ENCODE data around the gene IFNGR1.
A peak's percentile ranks its signal among the peaks of the same experiment; 100 is the strongest.
"Not testable (repeated sequence)": the region's sequence is repeated elsewhere in the genome, so short reads cannot be mapped to it uniquely, and the experiment has no call there.

Gene IFNGR1

DNA sequence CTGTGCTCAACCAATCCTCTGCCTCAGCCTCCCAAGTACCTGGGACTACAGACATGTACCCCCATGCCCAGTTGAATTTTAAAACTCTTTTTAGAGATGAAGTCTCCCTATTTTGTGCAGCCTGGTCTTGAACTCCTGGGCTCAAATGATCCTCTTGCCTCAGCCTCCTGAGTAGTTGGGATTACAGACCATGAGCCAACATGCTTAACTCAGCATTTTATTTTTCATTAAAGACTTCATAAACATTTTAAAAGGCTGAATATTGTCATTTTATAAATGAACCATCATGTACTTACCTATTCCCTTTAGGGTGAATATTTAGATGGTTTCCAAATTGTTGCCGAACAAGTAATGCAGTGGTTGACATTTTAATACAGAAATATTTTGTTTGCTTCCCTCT, 16.5 kb upstream of the IFNGR1 start:
- DNase-seq: no peak

DNA sequence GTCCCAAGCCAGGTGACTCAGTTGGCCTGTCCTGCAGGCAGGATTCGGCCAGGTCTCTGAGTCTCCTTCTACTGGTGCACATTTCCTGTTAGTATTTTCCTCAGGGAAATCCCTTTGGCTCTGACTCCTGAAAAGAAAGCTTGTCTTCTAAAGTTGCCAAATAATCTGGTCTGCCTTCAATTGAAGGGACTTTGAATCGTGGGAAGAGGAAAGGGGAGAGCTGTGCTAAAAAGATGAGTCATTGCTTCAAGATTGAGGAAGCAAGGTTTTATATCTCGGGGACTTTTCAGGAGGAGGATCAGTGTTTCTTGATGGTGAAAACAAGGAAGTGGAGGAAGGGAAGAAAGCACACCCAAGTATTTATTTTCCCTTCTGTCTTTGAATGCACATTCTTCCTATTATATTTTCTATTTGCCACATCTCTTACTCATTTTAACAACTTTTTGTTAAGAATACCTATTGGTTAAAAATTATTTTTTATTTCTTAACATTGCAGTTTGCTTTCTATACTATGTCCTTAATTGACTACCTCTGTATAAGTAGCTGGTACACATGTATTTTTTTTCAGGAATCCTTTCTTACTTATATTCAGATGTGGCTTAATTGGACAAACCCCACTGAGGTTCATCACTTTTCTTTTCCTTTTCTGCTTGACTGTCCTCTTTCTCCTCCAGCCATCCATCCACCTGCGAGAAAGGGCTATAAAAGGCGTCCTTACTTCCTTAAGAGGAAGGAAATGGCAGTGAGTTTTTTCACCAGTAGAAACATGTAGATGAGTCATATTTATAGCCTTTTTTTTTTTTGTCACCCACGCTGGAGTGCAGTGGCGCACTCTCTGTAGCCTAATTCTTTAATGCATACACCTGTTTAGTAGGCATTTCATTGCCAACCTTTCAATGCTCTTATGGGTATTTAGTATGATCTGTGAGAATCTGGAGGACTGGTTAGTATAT, 15.0 kb upstream of the IFNGR1 start:
- DNase-seq: peak; percentile 95

DNA sequence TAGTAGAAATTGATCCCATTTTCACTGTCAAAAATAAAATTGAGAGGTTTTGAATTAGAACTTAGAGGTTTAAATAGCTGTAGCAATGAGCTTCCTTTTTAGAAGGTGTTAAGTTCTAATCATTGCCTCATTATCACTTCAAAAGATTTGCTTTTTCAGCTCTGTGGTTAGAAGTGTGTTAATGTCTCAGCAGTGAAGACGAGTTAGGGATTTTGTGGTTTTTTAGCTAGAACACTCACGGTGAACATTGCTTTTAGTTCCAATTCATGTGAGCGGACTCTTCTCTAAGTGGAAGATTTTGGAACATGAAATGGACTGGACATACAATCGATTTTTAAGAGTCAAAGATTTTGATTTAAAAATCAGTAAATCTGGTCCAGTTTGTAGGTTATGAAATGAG, 12.7 kb upstream of the IFNGR1 start:
- DNase-seq: no peak

DNA sequence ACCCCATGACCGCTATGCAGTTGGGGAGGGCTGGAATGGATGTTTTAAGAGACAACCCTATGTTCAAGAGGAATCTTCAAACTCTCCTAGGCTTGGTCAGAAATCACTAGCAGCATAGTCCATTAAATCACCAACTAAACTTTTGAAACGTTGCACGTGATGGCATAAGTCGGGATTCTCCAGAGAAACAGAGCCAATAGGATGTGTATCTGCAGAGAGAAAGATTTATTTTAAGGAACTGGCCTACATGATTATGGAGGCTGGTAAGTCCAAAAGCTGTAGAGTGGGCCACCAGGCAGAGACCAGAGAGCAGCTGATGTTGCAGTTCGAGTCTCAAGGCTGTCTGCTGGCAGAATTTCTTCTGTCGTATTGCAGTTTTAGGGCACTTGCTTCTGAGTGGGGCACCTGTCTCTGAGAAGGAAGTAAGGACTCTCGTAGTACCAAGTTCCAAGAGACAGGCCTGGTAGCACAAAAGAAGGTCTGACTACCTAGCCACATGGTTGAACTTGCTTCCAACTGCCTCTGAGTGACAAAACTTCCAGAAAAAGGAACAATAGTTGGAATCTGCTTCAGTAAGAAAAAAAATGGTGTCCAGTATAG, 11.9 kb upstream of the IFNGR1 start:
- no peak for DNase-seq

DNA sequence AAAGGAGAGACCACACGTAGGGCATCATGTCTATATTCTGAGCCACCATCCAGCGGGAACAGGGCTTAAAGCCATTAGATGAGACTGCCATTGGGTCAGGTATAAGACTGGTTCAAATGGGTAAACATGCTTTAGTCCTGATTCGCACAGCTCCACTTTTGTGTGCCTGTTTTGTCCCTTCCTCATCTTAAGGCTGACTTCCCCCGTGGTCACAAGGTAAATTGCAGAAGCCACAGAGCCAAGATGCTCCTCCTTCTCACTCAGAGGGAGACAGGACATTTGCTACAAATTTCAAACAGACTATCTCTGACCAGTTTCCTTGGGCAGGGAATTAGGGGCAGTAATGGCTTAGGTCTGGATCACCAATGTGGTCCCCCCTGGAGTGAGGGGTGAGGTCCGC, 11.4 kb upstream of the IFNGR1 start:
- DNase-seq: no peak

DNA sequence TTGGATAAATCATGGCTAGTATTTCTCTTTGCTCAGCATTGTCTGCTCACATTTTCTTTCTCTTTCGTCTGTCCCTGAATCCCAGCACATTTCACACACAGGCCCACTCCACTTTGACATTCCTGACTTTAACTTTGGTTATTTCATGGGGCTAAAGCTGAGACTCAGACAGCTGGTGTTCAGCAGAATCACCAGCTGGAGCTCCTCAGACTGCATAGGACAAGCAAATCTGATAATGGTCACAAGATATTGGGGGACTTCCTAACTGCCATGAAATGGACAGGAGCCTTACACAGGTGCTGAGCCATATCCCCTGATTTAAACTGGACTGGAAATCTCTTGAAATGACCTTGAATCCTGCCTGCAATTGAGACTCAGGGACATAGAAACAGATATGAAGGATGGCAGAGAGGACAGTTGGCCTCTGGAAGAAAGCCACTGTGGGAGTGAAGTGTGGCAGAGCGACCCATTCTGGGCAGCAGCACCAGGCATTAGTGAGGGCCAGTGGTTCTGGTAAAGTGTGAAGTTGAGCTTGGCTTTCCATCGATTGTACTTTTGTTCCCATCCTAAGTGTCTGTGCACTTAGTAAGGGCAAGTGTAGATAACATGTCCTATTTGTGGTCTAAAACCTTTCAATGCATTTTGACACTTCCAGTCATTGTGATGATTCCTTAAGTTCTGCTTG, 10.0 kb upstream of the IFNGR1 start:
- no peak for DNase-seq

DNA sequence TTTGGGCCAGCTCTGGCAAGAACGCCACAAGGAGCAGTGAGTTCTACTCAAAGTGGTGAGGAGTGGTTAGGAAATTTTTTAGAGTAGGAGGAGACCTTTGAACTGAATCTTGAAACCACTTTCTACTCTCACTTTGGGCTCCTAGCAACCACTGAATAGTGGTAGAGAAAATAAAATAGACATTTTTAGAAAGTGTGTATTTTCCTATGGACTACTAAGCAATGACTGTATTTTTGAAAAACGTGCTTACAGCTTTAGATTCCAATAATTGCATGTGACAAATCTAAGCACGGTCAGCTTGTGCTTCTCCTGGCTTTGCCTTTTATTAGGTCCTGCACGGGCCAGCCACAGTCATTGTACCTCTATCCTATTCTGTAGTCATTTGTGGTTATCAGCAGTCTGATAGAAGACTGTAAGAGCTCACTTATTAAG, 8.7 kb upstream of the IFNGR1 start:
- DNase-seq: no peak

DNA sequence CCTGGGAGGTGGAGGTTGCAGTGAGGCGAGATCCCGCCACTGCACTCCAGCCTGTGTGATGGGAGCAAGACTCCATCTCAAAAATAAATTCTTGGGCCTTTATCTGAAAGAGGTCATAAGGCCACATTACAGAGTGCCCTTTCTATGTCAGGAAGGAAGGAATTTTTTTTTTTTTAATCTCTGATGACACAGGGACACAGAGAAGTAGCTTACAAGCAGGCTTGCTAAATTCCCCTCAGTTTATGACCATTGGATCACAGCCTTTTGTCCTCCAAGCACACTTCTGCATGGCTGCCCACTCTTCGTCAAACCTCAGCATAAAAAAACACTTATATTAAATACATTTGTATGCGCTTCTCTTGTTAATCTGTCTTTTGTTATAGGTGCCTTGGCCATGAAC, 7.5 kb upstream of the IFNGR1 start:
- no peak for DNase-seq

DNA sequence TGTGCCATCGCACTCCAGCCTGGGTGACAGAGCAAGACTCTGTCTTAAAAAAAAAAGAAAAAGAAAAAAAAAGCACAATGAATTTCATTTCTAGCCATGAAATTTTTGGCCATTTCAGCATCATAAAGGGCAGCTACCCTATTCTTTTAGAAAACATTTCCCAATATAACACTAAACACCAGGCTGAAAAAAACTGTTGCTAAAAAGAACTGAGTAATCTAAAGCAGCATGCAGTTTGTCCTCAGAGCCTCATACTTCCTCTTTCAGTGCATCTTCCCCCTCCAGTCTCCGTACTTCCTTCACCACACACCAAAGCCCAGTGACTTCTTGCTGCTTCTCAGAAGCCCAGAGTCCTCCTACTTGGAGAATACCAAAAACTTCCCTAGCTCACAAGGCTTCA, 5.6 kb upstream of the IFNGR1 start:
- no peak for DNase-seq

DNA sequence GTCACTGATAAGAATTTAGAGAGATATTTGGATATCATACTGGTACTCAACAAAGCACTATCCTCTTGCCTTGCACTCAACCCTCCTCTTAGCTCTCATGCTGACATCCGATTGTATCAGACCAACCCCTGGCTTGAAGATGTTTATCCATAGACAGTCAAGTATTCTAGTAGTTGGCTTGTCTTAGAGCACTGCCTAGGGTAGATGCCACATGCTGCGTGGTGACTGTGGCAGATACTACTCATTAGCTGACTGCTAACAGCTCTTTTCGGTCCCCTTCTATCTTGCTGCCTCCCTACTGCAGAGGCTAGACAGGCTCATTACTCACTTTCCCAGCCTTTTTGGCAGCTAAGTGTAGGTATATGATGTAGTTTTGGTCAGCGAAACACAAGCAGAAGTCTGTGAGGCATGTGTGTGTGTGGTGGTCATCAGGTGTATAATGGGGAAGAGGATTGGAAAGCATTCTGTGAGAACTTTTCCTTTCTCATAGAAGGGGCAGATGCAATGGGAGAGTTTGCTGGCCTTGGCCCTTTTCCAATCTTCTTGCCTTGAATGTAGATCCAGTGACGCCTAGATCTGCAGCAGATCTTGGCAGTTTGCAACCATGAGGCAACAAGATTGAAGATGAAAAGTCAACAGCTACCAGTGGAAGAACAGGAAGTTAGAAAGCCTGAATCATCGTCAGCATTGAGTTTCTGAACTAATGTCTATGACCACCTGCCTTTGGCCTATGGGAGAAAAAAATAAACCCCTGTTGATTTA, 4.4 kb upstream of the IFNGR1 start:
- DNase-seq: no peak

DNA sequence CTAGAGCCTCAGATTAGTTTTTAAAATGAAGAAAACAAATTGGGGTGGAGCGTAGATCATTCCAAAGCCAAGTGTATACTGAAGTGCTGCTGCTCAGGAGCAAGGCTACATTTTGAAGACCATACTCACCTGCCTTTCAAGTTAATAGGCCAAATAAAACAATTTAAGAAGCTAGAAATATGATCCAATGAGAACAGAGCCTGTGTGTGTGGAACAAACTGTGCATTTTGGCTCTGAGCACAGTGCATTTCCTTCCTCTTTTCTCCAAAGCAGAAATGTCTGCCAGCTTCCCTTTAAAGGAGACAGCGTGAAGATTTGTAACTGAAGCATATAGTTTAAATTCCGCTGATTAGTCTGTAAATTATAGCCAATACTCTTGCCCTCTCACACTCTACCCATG, 3.2 kb upstream of the IFNGR1 start:
- no peak for DNase-seq

DNA sequence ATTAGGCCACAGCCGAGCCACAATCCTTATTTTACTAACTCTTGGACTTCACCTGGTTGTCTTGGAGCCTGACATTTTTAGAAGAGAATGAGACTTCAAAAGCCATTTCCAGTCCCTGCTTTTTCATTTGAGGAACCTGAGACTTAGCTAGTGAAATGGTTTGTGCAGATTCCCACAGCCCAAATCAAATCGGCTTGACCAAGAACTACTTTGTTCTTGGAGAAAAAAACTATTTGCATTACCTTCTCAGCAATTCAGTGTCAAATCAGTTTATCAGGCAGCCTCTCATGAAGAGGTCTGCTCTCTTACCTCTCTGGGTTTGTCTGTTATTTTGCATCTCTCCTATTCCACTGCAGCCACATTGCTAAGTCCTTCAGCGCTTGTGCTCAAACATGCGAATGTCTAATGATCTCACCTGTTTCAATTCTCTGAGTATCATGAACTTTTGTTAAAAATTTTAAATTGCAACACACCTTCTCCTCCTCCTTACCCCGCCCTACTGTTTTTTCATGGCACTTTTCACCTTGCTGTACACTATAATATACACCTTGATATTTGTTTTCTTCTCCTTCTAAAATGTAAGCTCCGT, 573 bp upstream of the IFNGR1 start:
- DNase-seq: no peak

DNA sequence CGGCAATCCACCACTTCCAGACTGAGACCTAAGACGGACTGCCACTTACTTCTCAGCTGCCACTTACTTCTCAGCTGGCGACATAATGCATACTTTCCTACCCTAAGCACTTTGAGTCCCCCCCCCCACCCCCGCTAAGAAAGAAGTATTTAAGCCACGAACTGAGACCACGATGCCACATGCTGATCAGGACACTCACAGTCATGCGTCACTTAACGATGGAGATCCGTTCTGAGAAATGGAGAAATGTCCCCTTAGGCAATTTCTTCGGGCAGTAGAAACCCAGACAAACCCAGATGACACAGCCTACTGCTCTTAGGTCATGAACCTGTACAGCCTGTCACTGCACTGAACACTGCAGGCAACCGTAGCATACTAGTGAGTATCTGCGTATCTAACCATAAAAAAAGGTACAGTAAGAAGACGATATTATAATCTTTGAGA, 690 bp downstream of the IFNGR1 start:
- no peak for DNase-seq

DNA sequence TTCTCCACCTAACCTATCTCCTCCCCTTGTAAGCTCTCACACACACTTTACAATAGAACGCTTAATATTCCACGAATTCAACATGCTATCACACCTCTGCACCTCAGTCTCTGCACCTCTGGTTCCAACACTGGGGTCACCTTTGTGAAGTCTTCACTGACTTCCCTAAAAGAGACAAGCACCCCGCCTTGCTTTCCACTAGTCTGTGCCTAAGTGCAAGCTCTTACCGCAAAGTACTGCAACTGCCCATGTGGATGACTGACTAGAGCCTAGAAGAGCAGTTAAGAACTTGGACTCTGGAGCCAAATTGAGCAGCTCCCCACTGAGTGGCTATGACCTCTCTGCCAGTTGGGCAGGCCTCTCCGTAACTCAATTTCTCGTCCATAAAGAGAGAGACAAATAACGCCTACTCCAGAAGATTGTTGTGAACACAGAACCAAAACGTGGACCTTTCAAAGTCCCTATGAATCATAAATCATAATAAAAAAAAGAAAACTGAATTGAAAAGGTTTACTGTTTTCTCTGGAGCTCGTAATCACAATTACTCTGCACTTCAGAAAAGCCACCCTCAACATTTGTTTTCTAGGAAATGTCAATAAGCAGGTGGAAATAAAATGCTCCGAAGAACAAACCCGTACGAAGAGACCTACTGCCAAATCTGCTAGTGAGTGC, 1.2 kb downstream of the IFNGR1 start:
- DNase-seq: no peak

DNA sequence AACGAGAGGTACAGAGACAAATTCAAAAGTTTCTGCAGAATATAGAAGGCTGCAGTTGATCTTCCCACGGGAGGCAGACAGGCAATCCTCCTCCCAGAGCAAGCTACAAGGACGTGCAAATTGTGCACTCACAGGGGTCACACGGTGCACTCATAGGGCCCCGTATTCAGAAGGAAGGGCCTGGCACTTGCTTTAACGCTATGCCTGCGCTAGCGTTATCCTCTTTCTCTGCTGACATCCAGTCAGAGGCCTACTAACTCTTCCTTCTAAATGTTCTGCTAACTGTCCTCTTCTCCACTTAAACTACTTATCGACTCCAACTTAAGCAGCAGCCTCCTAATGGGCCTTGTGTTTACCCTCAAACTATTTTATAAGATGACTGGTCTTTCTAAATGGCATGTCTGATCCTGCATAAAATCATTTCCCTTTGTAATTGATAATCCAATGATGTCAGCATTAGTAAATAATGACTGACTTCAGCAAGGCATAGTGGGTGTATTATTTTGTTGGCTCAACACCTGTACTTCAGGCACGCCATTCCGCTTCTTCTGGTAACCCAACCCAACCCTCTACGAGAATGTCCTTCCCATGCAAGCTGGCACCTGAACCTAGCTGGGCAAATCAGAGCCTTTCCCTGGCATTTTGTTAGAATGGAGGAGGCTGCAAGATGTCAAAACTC, 2.2 kb downstream of the IFNGR1 start:
- no peak for DNase-seq

DNA sequence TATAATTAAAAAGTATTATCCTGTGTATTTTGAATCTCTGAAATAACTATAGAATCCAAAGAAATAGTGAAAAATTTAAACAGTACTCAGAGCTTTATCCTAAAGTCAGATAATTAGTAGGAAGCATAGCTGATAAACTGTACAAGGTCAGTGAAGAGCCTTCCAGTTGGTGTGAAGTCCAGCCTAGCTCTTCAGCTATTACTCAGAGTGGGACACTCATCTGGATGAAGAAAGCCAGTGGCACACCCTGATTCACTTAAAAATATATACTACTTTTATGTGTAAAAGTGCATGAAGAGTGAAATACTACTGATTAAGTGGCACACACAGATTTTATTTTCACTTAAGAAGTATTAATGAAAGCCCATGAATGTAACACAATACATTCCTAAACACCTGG, 3.1 kb downstream of the IFNGR1 start:
- DNase-seq: no peak

DNA sequence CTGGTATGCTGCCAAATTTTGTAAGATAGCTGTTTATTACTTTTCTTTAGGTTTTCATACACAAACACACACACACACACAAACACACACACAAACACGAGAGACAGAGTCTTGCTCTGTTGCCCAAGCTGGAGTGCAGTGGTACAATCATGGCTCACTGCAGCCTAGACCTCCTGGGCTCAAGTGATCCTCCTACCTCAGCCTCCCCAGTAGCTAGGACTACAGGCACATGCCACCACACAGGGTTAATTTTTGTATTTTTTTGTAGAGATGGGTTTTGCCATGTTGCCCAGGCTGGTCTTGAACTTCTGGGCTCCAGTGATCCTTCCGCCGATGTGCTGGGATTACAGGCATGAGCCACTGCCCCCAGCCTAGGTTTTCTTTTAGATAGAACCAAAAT, 3.6 kb downstream of the IFNGR1 start:
- not testable (repeated sequence) for DNase-seq

DNA sequence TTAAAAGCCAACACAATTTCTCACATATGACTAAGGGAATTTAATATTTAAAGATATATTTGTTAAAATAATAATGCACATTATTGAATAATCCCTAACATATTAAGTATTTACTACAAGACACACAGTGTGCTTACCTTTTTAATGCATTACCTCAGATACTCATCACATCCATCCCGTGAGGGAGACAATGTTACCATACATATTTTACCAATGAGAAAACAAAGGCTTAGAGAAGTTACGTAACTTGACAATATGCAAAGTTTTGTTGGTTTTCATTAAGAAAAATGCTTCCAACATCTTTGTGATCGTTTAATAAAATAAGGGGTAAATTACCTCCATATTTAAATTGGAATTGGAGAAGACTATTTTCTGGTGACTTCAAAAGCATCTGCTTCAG, 4.3 kb downstream of the IFNGR1 start:
- no peak for DNase-seq

DNA sequence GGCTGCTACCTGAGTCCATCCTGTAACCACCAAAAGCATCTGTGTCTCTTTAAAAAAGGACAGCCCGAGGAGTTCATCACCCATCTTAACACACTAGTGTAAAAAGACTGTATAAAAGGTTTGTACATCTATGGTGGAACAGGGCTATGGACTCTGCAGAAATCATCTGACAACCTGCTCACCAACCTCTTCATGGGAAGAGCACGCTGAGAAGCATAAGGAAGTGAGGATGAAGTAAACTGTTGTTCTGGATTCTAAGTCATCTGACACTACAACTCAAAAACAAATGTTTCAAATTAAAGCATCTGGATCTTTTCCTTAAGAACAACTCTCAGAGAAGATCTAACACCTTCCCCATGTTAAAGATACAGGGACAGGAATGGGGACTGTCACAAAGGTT, 5.4 kb downstream of the IFNGR1 start:
- no peak for DNase-seq

DNA sequence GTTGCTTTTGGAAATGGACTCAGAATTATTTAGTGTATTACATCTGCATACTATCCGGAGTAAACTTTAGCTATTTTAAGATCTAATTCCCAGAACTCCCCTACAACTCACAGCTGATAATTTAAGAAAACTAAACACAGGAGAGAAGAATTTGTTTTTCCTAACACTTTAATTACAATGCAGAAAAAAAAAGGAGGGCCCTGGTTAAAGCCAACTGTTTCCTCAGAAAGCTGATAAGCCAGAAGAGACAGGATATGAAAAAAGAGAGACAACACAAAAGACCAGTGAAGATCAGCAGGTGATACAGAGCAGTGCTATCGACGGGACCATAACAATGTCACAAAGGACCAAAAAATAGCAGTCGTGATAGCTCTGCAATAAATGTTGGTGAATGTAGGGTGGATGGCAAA, 5.8 kb downstream of the IFNGR1 start:
- DNase-seq: no peak

DNA sequence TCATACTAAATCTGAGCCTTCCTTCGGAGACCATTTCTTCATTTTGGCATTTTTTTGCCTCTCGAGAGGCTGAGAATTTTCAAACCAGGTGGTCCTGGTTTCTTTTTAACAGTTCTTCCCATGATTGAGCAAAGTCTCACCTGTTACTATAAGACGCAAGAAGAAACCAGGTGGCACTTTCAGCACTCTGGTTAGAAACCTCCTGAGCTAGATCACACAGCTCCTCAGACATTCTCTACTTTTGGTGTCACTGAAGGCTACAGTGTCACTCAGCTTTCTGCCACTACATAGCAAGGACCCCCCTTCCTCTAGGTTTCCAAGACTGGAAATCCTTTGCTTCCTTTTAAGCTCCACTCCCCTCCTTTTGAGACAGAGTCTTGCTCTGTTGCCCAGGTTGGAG, 7.3 kb downstream of the IFNGR1 start:
- no peak for DNase-seq

DNA sequence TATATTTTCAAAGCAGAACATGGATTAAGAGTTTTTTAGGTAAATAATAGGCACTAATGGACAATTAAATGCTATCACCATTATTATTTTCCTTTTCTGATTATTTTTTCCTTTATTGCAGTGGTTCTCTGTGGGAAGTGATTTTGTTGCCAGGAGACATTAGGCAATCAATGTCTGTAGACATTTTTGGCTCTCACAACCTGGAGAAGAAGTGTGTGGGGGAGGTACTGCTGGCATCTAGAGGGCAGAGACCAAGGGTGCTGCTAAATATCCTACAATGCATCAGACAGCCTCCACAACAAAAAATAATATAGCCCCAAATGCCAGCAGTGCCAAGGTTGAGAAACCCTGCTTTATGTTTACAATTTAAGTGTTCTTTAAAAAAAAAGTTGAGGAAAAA, 8.3 kb downstream of the IFNGR1 start:
- DNase-seq: peak; percentile 66

Measured in NCI-H226 (cell line).